GM08714 (cell line): ENCODE measurements around the gene NCLN.

Source experiments
- H3K4me3 ChIP-seq: fragments of 200-500 bp; sonication (Bioruptor generic); 2 replicates; pipeline ENCODE4 v1.5.1; 2014; ENCODE audit warnings: mild to moderate bottlenecking, low read length, inconsistent platforms
- ZNF274 ChIP-seq: IDR thresholded peaks from 2 replicates; pipeline ENCODE4 v1.6.1; 2012; ENCODE audit warnings: mild to moderate bottlenecking, low read depth, low read length

Gene NCLN

DNA sequence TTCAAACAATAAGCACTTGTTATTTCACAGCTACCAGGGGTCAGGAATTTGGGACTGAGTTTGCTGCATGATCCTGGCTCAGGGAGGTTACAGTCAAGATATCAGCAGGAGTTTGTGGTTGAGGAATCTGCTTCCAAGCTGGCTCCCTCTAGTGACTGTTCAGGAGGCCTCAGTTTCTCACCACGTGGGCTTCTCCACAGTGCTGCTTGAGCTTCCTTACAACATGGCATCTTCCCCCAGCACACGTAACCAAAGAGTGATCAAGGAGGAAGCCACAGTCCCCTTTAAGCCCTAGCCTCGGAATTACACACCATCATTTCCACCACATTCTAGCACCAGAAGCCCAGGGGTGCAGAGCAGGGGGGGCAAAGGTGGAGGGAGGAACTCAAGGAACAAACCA lies 67.5 kb downstream of the NCLN start:
- H3K4me3 ChIP-seq: no peak overlapping the region
- TF ChIP-seq ZNF274: no peak

DNA sequence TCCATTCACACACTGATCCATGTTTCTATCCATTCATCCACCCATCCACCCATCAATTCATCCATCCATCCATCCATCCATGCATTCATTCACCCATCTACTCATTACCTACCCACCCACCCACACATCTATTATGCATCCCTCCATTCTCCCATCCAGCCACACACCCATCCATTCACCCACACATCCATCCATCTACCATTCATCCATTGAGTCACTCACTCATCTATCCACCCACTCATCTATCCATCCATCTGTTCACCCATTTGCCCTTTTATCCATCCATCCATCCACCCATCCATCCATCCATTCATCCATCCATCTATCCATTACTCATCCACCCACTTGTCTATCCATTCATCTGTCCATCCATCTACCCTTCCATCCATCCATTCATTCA lies 68.8 kb downstream of the NCLN start:
- TF ChIP-seq ZNF274: no peak
- H3K4me3 ChIP-seq: no peak overlapping the region

DNA sequence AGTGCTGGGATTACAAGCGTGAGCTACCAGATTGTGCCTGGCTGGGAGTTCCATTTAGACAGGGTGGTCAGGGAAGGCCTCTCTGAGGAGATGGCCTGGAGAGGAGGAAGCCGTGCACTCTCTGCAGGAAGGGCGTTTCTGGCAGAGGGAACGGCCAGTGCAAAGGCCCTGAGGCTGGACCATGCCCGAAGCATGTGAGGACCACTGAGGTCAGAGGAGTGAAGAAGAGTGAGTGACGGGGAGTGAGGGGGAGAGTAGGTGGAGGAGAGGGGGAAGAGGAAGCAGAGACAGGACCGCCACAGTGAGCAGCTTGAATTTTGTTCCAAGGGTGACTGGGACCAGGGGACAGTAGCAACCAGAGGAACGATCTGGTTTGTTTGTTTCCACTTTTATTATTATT lies 71.3 kb downstream of the NCLN start:
- TF ChIP-seq ZNF274: no peak
- H3K4me3 ChIP-seq: no peak overlapping the region
